ENCODE measurements around the gene SH3RF3.

DNA sequence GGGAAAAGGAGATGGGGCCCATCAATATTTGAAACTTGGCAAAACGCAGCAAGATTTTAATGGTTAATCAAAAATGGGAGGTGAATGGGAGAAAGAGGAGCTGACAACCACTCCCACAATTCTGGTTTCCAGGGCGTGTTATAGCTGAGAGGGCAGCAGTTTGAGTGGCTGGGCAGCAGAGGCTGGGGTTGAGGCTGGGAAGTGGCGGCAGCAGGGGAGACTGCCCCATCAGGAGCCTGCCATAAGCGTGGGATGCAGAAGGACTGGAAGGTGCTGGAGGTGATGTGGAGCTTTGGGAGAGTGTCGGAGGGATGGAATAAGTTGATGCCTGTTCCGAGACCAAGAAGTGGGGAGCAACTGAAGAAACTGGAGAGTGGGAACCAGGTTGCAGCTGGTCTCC lies 48.9 kb upstream of the SH3RF3 start:
- TF ChIP-seq, protein P1, sequence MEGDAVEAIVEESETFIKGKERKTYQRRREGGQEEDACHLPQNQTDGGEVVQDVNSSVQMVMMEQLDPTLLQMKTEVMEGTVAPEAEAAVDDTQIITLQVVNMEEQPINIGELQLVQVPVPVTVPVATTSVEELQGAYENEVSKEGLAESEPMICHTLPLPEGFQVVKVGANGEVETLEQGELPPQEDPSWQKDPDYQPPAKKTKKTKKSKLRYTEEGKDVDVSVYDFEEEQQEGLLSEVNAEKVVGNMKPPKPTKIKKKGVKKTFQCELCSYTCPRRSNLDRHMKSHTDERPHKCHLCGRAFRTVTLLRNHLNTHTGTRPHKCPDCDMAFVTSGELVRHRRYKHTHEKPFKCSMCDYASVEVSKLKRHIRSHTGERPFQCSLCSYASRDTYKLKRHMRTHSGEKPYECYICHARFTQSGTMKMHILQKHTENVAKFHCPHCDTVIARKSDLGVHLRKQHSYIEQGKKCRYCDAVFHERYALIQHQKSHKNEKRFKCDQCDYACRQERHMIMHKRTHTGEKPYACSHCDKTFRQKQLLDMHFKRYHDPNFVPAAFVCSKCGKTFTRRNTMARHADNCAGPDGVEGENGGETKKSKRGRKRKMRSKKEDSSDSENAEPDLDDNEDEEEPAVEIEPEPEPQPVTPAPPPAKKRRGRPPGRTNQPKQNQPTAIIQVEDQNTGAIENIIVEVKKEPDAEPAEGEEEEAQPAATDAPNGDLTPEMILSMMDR (optimal IDR thresholded peaks at IDR 0.05 in 1 of 3, IDR thresholded peaks at IDR 0.05 in 1 of 3, conservative IDR thresholded peaks at IDR 0.05 in 1 of 3; ENCODE audit: extremely low read depth in 1 of 3, insufficient read depth in 2 of 3, low read length in 3 of 3) = no peak
- TF ChIP-seq EZH2 (IDR thresholded peaks at IDR 0.05; ENCODE audit: low read length) = no peak

Measured in keratinocyte (primary cell).